GM12874 (cell line): ENCODE results near the gene OSBPL9.

Source experiments
- TF ChIP-seq, protein P1 (sequence below): IDR thresholded peaks from 2 replicates; pipeline ENCODE4 v1.5.1; 2011; ENCODE audit warnings: low read depth, mild to moderate bottlenecking, control low read depth, low read length, moderate library complexity; ENCODE audit not compliant: insufficient read depth

OSBPL9 gene

DNA sequence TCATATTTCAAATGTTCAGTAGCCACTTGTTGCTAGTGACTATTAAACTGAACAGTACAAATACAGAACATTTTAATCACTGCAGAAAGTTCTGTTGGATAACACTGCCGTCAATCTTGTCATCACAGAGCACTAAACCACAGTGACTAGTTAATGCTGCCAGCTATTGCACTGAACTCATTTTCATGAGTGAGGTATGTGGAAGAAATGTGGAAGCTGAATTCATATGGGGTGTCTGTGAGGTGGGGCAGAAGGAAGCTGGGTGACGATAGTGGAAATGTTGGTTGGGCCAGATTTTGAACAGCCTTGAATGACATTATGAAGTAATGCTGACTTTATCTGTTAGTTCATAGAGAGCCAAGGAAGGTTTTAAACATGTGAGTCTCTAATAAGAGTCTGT, 49.6 kb downstream of the OSBPL9 start:
- TF ChIP-seq, protein P1, sequence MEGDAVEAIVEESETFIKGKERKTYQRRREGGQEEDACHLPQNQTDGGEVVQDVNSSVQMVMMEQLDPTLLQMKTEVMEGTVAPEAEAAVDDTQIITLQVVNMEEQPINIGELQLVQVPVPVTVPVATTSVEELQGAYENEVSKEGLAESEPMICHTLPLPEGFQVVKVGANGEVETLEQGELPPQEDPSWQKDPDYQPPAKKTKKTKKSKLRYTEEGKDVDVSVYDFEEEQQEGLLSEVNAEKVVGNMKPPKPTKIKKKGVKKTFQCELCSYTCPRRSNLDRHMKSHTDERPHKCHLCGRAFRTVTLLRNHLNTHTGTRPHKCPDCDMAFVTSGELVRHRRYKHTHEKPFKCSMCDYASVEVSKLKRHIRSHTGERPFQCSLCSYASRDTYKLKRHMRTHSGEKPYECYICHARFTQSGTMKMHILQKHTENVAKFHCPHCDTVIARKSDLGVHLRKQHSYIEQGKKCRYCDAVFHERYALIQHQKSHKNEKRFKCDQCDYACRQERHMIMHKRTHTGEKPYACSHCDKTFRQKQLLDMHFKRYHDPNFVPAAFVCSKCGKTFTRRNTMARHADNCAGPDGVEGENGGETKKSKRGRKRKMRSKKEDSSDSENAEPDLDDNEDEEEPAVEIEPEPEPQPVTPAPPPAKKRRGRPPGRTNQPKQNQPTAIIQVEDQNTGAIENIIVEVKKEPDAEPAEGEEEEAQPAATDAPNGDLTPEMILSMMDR: no peak

DNA sequence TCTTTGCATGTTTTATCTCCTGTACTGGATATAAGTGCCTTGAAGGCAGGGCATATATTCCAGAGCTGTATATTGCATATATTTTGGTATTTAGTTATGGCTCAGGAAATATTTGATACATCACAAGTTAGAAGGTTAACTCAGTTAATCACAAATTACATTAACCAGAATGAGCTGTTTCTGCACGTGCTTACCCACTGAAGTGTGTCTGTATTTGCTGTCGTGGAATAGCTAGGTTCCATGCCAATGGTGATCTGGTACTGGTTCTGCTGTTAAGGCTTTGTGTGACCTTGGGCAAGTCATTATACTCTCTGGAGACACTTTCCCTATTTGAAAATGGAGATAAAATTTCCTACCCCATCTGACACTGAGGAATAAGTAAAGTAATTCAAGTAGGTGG, 50.7 kb downstream of the OSBPL9 start:
- TF ChIP-seq, protein P1: no peak

DNA sequence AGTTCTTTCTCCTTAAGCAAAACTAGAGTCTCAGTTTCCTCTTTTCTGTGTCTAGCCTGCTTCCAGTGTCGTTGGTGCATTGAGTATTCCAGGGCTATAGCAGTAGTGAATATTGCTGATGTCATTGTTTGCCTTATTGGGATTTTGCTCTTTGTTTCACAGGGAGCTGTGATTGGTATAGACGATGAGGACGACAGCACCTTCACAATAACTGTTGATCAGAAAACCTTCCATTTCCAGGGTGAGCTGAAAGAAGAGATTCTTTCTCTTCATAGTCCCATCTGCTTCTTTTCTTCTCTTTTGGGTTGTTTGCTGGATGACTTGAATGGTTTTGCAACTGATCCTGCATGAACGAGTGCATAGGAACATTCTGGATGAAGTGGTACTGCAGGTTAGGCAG, 52.4 kb downstream of the OSBPL9 start:
- TF ChIP-seq, protein P1: no peak

DNA sequence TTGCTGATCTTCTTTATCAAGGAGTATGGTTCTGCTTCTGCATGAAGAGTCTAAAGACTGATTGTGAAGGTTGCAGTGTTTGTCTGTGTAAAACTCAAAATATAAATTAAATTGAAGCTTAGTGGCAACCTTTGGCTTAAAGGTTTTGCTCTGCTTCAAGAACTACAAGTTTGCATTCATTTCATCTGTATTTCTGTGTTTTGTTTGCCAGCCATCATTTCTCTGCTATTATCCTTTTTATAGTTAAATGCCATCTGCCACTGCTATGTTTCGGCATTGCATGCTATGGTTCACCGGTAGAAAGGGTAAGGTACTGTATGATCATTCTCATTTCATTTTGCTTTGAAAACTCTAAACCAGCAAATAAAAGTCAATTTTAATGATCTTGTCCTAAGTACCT, 52.9 kb downstream of the OSBPL9 start:
- TF ChIP-seq, protein P1: no peak

DNA sequence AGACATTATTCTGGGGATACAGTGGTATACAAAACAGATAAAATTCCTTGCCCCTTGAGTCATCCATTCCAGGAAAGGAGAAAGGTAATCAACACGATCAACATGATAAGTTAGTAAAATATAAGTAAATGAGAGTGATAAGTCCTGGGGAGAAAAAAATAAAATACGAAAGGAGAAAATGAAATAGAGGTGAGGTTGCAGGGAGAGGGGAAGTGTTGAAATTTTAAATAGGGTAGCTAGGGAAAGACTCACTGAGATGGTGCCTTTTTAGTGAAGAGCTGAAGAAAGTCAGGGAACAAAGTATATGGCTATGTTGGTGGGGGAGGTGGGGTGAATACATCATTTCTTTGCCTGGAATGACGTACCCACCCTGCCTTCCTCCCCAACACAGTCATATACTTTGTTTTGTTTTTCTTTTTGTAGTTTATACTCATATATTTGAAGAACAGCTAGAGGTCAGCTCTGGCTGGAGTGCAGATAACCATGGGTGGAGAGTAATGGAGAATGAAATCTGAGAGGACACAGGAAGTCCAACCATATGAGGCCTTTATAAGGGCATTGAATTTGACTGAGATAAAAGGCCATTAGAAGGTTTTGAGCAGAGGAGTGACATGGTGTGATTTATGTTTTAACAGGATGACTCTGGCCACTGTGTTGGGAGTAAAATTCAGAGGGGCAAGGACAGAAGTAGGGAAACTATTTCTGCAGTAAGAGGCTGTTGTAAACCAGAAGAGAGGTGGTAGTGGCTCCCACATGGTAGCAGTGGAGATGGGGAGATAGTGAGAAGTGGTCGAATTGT, 54.8 kb downstream of the OSBPL9 start:
- TF ChIP-seq, protein P1: no peak

DNA sequence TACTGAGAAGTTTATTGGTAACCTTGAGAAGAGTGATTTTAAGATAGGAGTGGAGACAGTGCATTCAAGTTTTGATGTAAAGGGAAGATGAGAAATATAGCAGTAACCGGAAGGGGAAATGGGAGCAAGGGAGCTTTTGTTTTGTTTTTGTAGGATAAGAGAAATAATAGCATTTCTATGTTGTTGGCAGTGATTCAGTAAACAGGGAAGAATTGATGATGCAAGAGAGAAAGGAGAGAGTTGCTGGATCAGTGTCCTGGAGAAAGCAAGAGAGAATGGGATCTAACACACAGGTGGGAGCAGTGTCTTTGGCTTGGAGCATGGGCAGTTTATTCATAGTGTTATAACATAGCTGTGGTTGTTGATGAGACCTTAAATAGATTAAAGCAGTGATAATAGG, 56.4 kb downstream of the OSBPL9 start:
- TF ChIP-seq, protein P1: no peak

DNA sequence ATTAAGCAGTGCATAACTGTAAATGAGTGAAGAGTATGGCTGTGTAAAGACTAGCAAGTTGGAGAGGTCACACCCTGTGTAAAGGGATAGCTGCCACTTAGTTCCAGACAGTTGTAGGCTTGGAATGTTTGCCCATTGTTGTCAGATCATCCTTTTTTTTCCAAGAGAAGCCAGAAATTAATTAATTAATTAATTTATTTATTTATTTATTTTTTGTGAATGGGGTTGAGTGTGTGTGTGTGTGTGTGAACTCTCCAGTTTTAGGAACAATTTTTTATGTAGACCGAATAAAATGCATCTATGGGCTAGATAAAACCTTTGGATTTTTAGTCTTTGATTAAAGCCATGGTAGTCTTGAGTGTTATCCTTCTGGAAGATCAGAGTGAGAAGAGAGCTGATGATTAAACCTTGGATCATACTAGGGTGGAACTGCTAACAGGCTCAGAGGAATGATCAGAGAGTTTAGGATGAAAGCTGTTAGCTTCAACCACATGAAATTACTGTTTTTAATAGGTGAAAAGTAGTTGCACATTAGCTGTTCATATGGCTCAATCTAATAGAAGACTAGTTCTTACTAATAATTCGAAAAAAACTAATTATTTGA, 58.4 kb downstream of the OSBPL9 start:
- TF ChIP-seq, protein P1: no peak
